ENCODE data around the gene PTPN9.
"Not testable (repeated sequence)": the region's sequence is repeated elsewhere in the genome, so short reads cannot be mapped to it uniquely, and the experiment has no call there.

PTPN9 gene

GRCh38 chr15:75454471-75455378 lies 124.4 kb downstream of the PTPN9 start:
- DNase-seq (ENCODE audit: low read depth in 2 of 2, low spot score in 1 of 2) = peak; percentile 60 to 68

- DNase-seq (ENCODE audit: low read depth in 2 of 2, low spot score in 1 of 2) = peak; percentile 79 to 92
These were observed 125.2 kb downstream of the PTPN9 start for GRCh38 chr15:75453703-75454470.

- DNase-seq (ENCODE audit: low read depth in 2 of 2, low spot score in 1 of 2) = peak; percentile 2 to 29
These were observed 126.0 kb downstream of the PTPN9 start for GRCh38 chr15:75452865-75453702.

- peak; percentile 32 to 51 for DNase-seq (ENCODE audit: low read depth in 2 of 2, low spot score in 1 of 2)
These were observed 126.7 kb downstream of the PTPN9 start for GRCh38 chr15:75452364-75452864.

- DNase-seq (ENCODE audit: low read depth in 2 of 2, low spot score in 1 of 2) = peak; percentile 98 to 99
These were observed 127.3 kb downstream of the PTPN9 start, which contains the start of gene SIN3A for GRCh38 chr15:75451674-75452363. Gene SIN3A (minus strand): TSS chr15:75451690. CDS start chr15:75430375, 21,315 bp downstream.

- no peak for DNase-seq (ENCODE audit: low read depth in 2 of 2, low spot score in 1 of 2)
These were observed 127.9 kb downstream of the PTPN9 start for GRCh38 chr15:75451202-75451673.

- peak; percentile 90 to 92 for DNase-seq (ENCODE audit: low read depth in 2 of 2, low spot score in 1 of 2)
These were observed 128.6 kb downstream of the PTPN9 start for GRCh38 chr15:75450307-75451201.

- no peak for DNase-seq (ENCODE audit: low read depth in 2 of 2, low spot score in 1 of 2)
These were observed 129.4 kb downstream of the PTPN9 start for GRCh38 chr15:75449585-75450306.

GRCh38 chr15:75448171-75448570 lies 130.9 kb downstream of the PTPN9 start:
- not testable (repeated sequence) for DNase-seq (ENCODE audit: low read depth in 2 of 2, low spot score in 1 of 2)

- DNase-seq (ENCODE audit: low read depth in 2 of 2, low spot score in 1 of 2) = no peak
These were observed 133.0 kb downstream of the PTPN9 start for GRCh38 chr15:75446151-75446550.

- not testable (repeated sequence) for DNase-seq (ENCODE audit: low read depth in 2 of 2, low spot score in 1 of 2)
These were observed 133.8 kb downstream of the PTPN9 start for GRCh38 chr15:75445324-75445723.

- not testable (repeated sequence) for DNase-seq (ENCODE audit: low read depth in 2 of 2, low spot score in 1 of 2)
These were observed 135.1 kb downstream of the PTPN9 start for GRCh38 chr15:75443972-75444453.

GRCh38 chr15:75437721-75438120 lies 141.4 kb downstream of the PTPN9 start:
- no peak for DNase-seq (ENCODE audit: low read depth in 2 of 2, low spot score in 1 of 2)

- DNase-seq (ENCODE audit: low read depth in 2 of 2, low spot score in 1 of 2) = no peak
These were observed 142.2 kb downstream of the PTPN9 start for GRCh38 chr15:75436881-75437280.

- DNase-seq (ENCODE audit: low read depth in 2 of 2, low spot score in 1 of 2) = no peak
These were observed 147.4 kb downstream of the PTPN9 start for GRCh38 chr15:75431682-75432081.

- no peak for DNase-seq (ENCODE audit: low read depth in 2 of 2, low spot score in 1 of 2)
These were observed 147.8 kb downstream of the PTPN9 start for GRCh38 chr15:75431270-75431669.

- DNase-seq (ENCODE audit: low read depth in 2 of 2, low spot score in 1 of 2) = no peak
These were observed 148.9 kb downstream of the PTPN9 start for GRCh38 chr15:75430259-75430658.

- DNase-seq (ENCODE audit: low read depth in 2 of 2, low spot score in 1 of 2) = no peak
These were observed 151.0 kb downstream of the PTPN9 start for GRCh38 chr15:75428152-75428551.
